Suprapubic skin (tissue), 4 donors: ENCODE results near the gene NFKBIE.

ENCODE experiments used
- CTCF ChIP-seq, 2 donors: fragments of 200-600 bp in 1 of 2; fragments of 450-650 bp in 1 of 2; sonication (generic) in 1 of 2; IDR thresholded peaks; one replicate each; pipeline ENCODE4 v1.5.1; 2016 to 2019; ENCODE audit warnings: antibody characterized with exemption in 2 of 2, mild to moderate bottlenecking in 1 of 2, moderate library complexity in 1 of 2
- EP300 ChIP-seq: sonication (generic); formaldehyde crosslinking; IDR thresholded peaks from one replicate; pipeline ENCODE4 v1.6.1; 2017; ENCODE audit warnings: antibody characterized with exemption
- POLR2A ChIP-seq, 2 donors: fragments of 450-650 bp; IDR thresholded peaks; one replicate each; pipeline ENCODE4 v1.6.1; 2017; ENCODE audit warnings: antibody characterized with exemption in 2 of 2, mild to moderate bottlenecking in 2 of 2, moderate library complexity in 2 of 2
- POLR2AphosphoS5 ChIP-seq, 3 donors: sonication (generic); formaldehyde crosslinking; IDR thresholded peaks; one replicate each; pipeline ENCODE4 v1.6.1; 2017; ENCODE audit warnings: antibody characterized with exemption in 3 of 3

GRCh38 chr6:44267252-44267651 is 1.9 kb upstream of the NFKBIE start:
- TF ChIP-seq CTCF (IDR thresholded peaks at IDR 0.05) (no peak), POLR2AphosphoS5 (IDR thresholded peaks at IDR 0.05) (no peak), POLR2A (IDR thresholded peaks at IDR 0.05) (no peak), EP300 (no peak)
